ENCODE data around the gene ACTR3C.
"Not testable (repeated sequence)": the region's sequence is repeated elsewhere in the genome, so short reads cannot be mapped to it uniquely, and the experiment has no call there.

Gene ACTR3C

GRCh38 chr7:150306377-150306776, 17.0 kb downstream of the ACTR3C start:
- H3K27me3 ChIP-seq (ENCODE audit: insufficient read depth, low read length) = peaks cover 50% of the 10 kb centered on the region
- H3K9ac ChIP-seq (ENCODE audit: low read depth, low read length); H3K4me1 ChIP-seq (ENCODE audit: insufficient read depth, low read length); H3K4me3 ChIP-seq (ENCODE audit: low read length); H3K36me3 ChIP-seq (ENCODE audit: insufficient read depth, low read depth, low read length); H3K9me3 ChIP-seq (ENCODE audit: insufficient read depth, low read depth, low read length); H3K27ac ChIP-seq (ENCODE audit: low read length): not testable (repeated sequence)

- H3K36me3 ChIP-seq (ENCODE audit: insufficient read depth, low read depth, low read length); H3K27ac ChIP-seq (ENCODE audit: low read length); H3K9ac ChIP-seq (ENCODE audit: low read depth, low read length); H3K4me3 ChIP-seq (ENCODE audit: low read length); H3K4me1 ChIP-seq (ENCODE audit: insufficient read depth, low read length); H3K9me3 ChIP-seq (ENCODE audit: insufficient read depth, low read depth, low read length): not testable (repeated sequence)
- peaks cover 46% of the 10 kb centered on the region for H3K27me3 ChIP-seq (ENCODE audit: insufficient read depth, low read length)
Measured at GRCh38 chr7:150305903-150306284, 17.5 kb downstream of the ACTR3C start.

GRCh38 chr7:150305259-150305902, 18.0 kb downstream of the ACTR3C start:
- not testable (repeated sequence) for H3K9ac ChIP-seq (ENCODE audit: low read depth, low read length); H3K36me3 ChIP-seq (ENCODE audit: insufficient read depth, low read depth, low read length); H3K4me3 ChIP-seq (ENCODE audit: low read length); H3K27ac ChIP-seq (ENCODE audit: low read length); H3K9me3 ChIP-seq (ENCODE audit: insufficient read depth, low read depth, low read length); H3K4me1 ChIP-seq (ENCODE audit: insufficient read depth, low read length)
- peaks cover 41% of the 10 kb centered on the region for H3K27me3 ChIP-seq (ENCODE audit: insufficient read depth, low read length)

- H3K27me3 ChIP-seq (ENCODE audit: insufficient read depth, low read length) = peaks cover 34% of the 10 kb centered on the region
- H3K4me3 ChIP-seq (ENCODE audit: low read length); H3K27ac ChIP-seq (ENCODE audit: low read length); H3K36me3 ChIP-seq (ENCODE audit: insufficient read depth, low read depth, low read length); H3K9me3 ChIP-seq (ENCODE audit: insufficient read depth, low read depth, low read length); H3K9ac ChIP-seq (ENCODE audit: low read depth, low read length); H3K4me1 ChIP-seq (ENCODE audit: insufficient read depth, low read length): not testable (repeated sequence)
Measured at GRCh38 chr7:150304499-150305258, 18.7 kb downstream of the ACTR3C start.

- not testable (repeated sequence) for H3K27ac ChIP-seq (ENCODE audit: low read length); H3K9ac ChIP-seq (ENCODE audit: low read depth, low read length); H3K4me3 ChIP-seq (ENCODE audit: low read length); H3K9me3 ChIP-seq (ENCODE audit: insufficient read depth, low read depth, low read length); H3K36me3 ChIP-seq (ENCODE audit: insufficient read depth, low read depth, low read length); H3K4me1 ChIP-seq (ENCODE audit: insufficient read depth, low read length)
- peaks cover 16% of the 10 kb centered on the region for H3K27me3 ChIP-seq (ENCODE audit: insufficient read depth, low read length)
Measured at GRCh38 chr7:150302908-150303310, 20.4 kb downstream of the ACTR3C start.

GRCh38 chr7:150297978-150298377, 25.4 kb downstream of the ACTR3C start:
- not testable (repeated sequence) for H3K27me3 ChIP-seq (ENCODE audit: insufficient read depth, low read length); H3K4me1 ChIP-seq (ENCODE audit: insufficient read depth, low read length); H3K9ac ChIP-seq (ENCODE audit: low read depth, low read length); H3K9me3 ChIP-seq (ENCODE audit: insufficient read depth, low read depth, low read length); H3K36me3 ChIP-seq (ENCODE audit: insufficient read depth, low read depth, low read length); H3K27ac ChIP-seq (ENCODE audit: low read length); H3K4me3 ChIP-seq (ENCODE audit: low read length)

GRCh38 chr7:150296802-150297201, 26.5 kb downstream of the ACTR3C start:
- not testable (repeated sequence) for H3K4me1 ChIP-seq (ENCODE audit: insufficient read depth, low read length); H3K36me3 ChIP-seq (ENCODE audit: insufficient read depth, low read depth, low read length)

GRCh38 chr7:150295614-150296013, 27.7 kb downstream of the ACTR3C start:
- not testable (repeated sequence) for H3K36me3 ChIP-seq (ENCODE audit: insufficient read depth, low read depth, low read length)

More at GRCh38 chr7:150296802-150297201, 26.5 kb downstream of the ACTR3C start:
- not testable (repeated sequence) for H3K9ac ChIP-seq (ENCODE audit: low read depth, low read length); H3K27ac ChIP-seq (ENCODE audit: low read length); H3K9me3 ChIP-seq (ENCODE audit: insufficient read depth, low read depth, low read length); H3K4me3 ChIP-seq (ENCODE audit: low read length); H3K27me3 ChIP-seq (ENCODE audit: insufficient read depth, low read length)

GRCh38 chr7:150295027-150295426, 28.3 kb downstream of the ACTR3C start:
- H3K9ac ChIP-seq (ENCODE audit: low read depth, low read length); H3K4me1 ChIP-seq (ENCODE audit: insufficient read depth, low read length); H3K27me3 ChIP-seq (ENCODE audit: insufficient read depth, low read length); H3K4me3 ChIP-seq (ENCODE audit: low read length); H3K27ac ChIP-seq (ENCODE audit: low read length); H3K36me3 ChIP-seq (ENCODE audit: insufficient read depth, low read depth, low read length); H3K9me3 ChIP-seq (ENCODE audit: insufficient read depth, low read depth, low read length): not testable (repeated sequence)

More at GRCh38 chr7:150295614-150296013, 27.7 kb downstream of the ACTR3C start:
- H3K9ac ChIP-seq (ENCODE audit: low read depth, low read length); H3K27me3 ChIP-seq (ENCODE audit: insufficient read depth, low read length); H3K4me3 ChIP-seq (ENCODE audit: low read length); H3K4me1 ChIP-seq (ENCODE audit: insufficient read depth, low read length); H3K9me3 ChIP-seq (ENCODE audit: insufficient read depth, low read depth, low read length); H3K27ac ChIP-seq (ENCODE audit: low read length): not testable (repeated sequence)

- H3K9me3 ChIP-seq (ENCODE audit: insufficient read depth, low read depth, low read length); H3K4me3 ChIP-seq (ENCODE audit: low read length); H3K4me1 ChIP-seq (ENCODE audit: insufficient read depth, low read length); H3K27me3 ChIP-seq (ENCODE audit: insufficient read depth, low read length); H3K9ac ChIP-seq (ENCODE audit: low read depth, low read length); H3K36me3 ChIP-seq (ENCODE audit: insufficient read depth, low read depth, low read length); H3K27ac ChIP-seq (ENCODE audit: low read length): not testable (repeated sequence)
Measured at GRCh38 chr7:150290317-150290716, 33.0 kb downstream of the ACTR3C start.

GRCh38 chr7:150288816-150289215, 34.5 kb downstream of the ACTR3C start:
- not testable (repeated sequence) for H3K4me3 ChIP-seq (ENCODE audit: low read length); H3K9ac ChIP-seq (ENCODE audit: low read depth, low read length); H3K4me1 ChIP-seq (ENCODE audit: insufficient read depth, low read length); H3K27me3 ChIP-seq (ENCODE audit: insufficient read depth, low read length); H3K9me3 ChIP-seq (ENCODE audit: insufficient read depth, low read depth, low read length); H3K27ac ChIP-seq (ENCODE audit: low read length); H3K36me3 ChIP-seq (ENCODE audit: insufficient read depth, low read depth, low read length)

- not testable (repeated sequence) for H3K36me3 ChIP-seq (ENCODE audit: insufficient read depth, low read depth, low read length); H3K9ac ChIP-seq (ENCODE audit: low read depth, low read length); H3K27ac ChIP-seq (ENCODE audit: low read length); H3K4me1 ChIP-seq (ENCODE audit: insufficient read depth, low read length); H3K4me3 ChIP-seq (ENCODE audit: low read length); H3K27me3 ChIP-seq (ENCODE audit: insufficient read depth, low read length); H3K9me3 ChIP-seq (ENCODE audit: insufficient read depth, low read depth, low read length)
Measured at GRCh38 chr7:150287815-150288214, 35.5 kb downstream of the ACTR3C start.
